ENCODE results near the gene BEND7.

Gene BEND7

GRCh38 chr10:13470270-13470669 is 58.5 kb downstream of the BEND7 start:
- H2AFZ ChIP-seq (ENCODE audit: low read depth) = no peak overlapping the region
- no peaks in the 10 kb centered on the region for H4K20me1 ChIP-seq (ENCODE audit: insufficient read depth)
- H3K79me2 ChIP-seq (ENCODE audit: insufficient read depth, low read depth) = no peaks in the 10 kb centered on the region
- H3K36me3 ChIP-seq (ENCODE audit: insufficient read depth) = no peaks in the 10 kb centered on the region
- no peak overlapping the region for H3K9ac ChIP-seq
- no peaks in the 10 kb centered on the region for H3K4me1 ChIP-seq (ENCODE audit: low read depth, poor library complexity, severe bottlenecking)
- H3K4me3 ChIP-seq (IDR thresholded peaks at IDR 0.05; ENCODE audit: insufficient read depth, low read depth, low read length) = no peak overlapping the region
- TF ChIP-seq CTCF (conservative IDR thresholded peaks at IDR 0.05; ENCODE audit: low read depth, low read length) = 0 out of 2 replicates have a peak, but pooled peaks have one; percentile 17
- no peak overlapping the region for H3K27ac ChIP-seq
- H3K27me3 ChIP-seq (ENCODE audit: insufficient read depth, low read depth) = no peaks in the 10 kb centered on the region
- no peak overlapping the region for H3K4me2 ChIP-seq

GRCh38 chr10:13462551-13462950 is 66.3 kb downstream of the BEND7 start:
- Histone ChIP-seq H3K36me3 (ENCODE audit: insufficient read depth) (no peaks in the 10 kb centered on the region), H2AFZ (ENCODE audit: low read depth) (no peak overlapping the region), H3K4me1 (ENCODE audit: low read depth, poor library complexity, severe bottlenecking) (no peaks in the 10 kb centered on the region), H3K79me2 (ENCODE audit: insufficient read depth, low read depth) (no peaks in the 10 kb centered on the region), H3K4me3 (IDR thresholded peaks at IDR 0.05; ENCODE audit: insufficient read depth, low read depth, low read length) (no peak overlapping the region), H3K4me2 (no peak overlapping the region), H3K27ac (no peak overlapping the region), H4K20me1 (ENCODE audit: insufficient read depth) (no peaks in the 10 kb centered on the region), H3K27me3 (ENCODE audit: insufficient read depth, low read depth) (no peaks in the 10 kb centered on the region), H3K9ac (no peak overlapping the region)
- TF ChIP-seq CTCF (conservative IDR thresholded peaks at IDR 0.05; ENCODE audit: low read depth, low read length) = no peak

- H3K79me2 ChIP-seq (ENCODE audit: insufficient read depth, low read depth) = no peaks in the 10 kb centered on the region
- no peak overlapping the region for H3K9ac ChIP-seq
- no peak overlapping the region for H2AFZ ChIP-seq (ENCODE audit: low read depth)
- TF ChIP-seq CTCF (conservative IDR thresholded peaks at IDR 0.05; ENCODE audit: low read depth, low read length) = no peak
- no peaks in the 10 kb centered on the region for H3K27me3 ChIP-seq (ENCODE audit: insufficient read depth, low read depth)
- no peak overlapping the region for H3K4me2 ChIP-seq
- no peaks in the 10 kb centered on the region for H3K36me3 ChIP-seq (ENCODE audit: insufficient read depth)
- no peak overlapping the region for H3K4me3 ChIP-seq (IDR thresholded peaks at IDR 0.05; ENCODE audit: insufficient read depth, low read depth, low read length)
- no peaks in the 10 kb centered on the region for H4K20me1 ChIP-seq (ENCODE audit: insufficient read depth)
- no peak overlapping the region for H3K27ac ChIP-seq
- no peaks in the 10 kb centered on the region for H3K4me1 ChIP-seq (ENCODE audit: low read depth, poor library complexity, severe bottlenecking)
Observed at GRCh38 chr10:13458687-13459012, 70.2 kb downstream of the BEND7 start.

GRCh38 chr10:13457958-13458686 is 70.7 kb downstream of the BEND7 start:
- no peak overlapping the region for H3K4me2 ChIP-seq
- no peaks in the 10 kb centered on the region for H3K79me2 ChIP-seq (ENCODE audit: insufficient read depth, low read depth)
- H3K4me3 ChIP-seq (IDR thresholded peaks at IDR 0.05; ENCODE audit: insufficient read depth, low read depth, low read length) = no peak overlapping the region
- H3K4me1 ChIP-seq (ENCODE audit: low read depth, poor library complexity, severe bottlenecking) = no peaks in the 10 kb centered on the region
- TF ChIP-seq CTCF (conservative IDR thresholded peaks at IDR 0.05; ENCODE audit: low read depth, low read length) = no peak
- no peaks in the 10 kb centered on the region for H3K36me3 ChIP-seq (ENCODE audit: insufficient read depth)
- H4K20me1 ChIP-seq (ENCODE audit: insufficient read depth) = no peaks in the 10 kb centered on the region
- H3K9ac ChIP-seq = no peak overlapping the region
- no peak overlapping the region for H2AFZ ChIP-seq (ENCODE audit: low read depth)
- H3K27ac ChIP-seq = no peak overlapping the region
- no peaks in the 10 kb centered on the region for H3K27me3 ChIP-seq (ENCODE audit: insufficient read depth, low read depth)
